ENCODE measurements around the gene CEP131. TPM values are rescaled to one million over a fixed set of nuclear protein-coding genes. Genes with fewer than 3 reads are reported as not detected.

CEP131 gene
- total RNA-seq, 2 experiments from 2014 or later, result 13.6 to 19.5 TPM

GRCh38 chr17:81164371-81165245 is 58.2 kb downstream of the CEP131 start:
- H3K27ac Mint-ChIP-seq, result no peak overlapping the region
- DNase-seq, result no peak
- CTCF ChIA-PET, result no interaction called here
- no peaks in the 10 kb centered on the region for H3K36me3 Mint-ChIP-seq (ENCODE audit: low read depth)
- H3K4me1 Mint-ChIP-seq, result no peaks in the 10 kb centered on the region
- no peak overlapping the region for H3K4me3 Mint-ChIP-seq
- POLR2A ChIA-PET, result interaction anchor here (0.6 kb wide), 1 partner anchor 74 kb away, joined by 3 read pairs; the partner anchor contains the start of gene TEPSIN
- peaks cover 20% of the 10 kb centered on the region for H3K27me3 Mint-ChIP-seq
- no peaks in the 10 kb centered on the region for H3K9me3 Mint-ChIP-seq

- Mint-ChIP-seq H3K27ac (no peak overlapping the region), H3K4me1 (no peaks in the 10 kb centered on the region), H3K4me3 (no peak overlapping the region), H3K36me3 (ENCODE audit: low read depth) (no peaks in the 10 kb centered on the region), H3K27me3 (peaks cover 20% of the 10 kb centered on the region), H3K9me3 (no peaks in the 10 kb centered on the region)
- POLR2A ChIA-PET, result no interaction called here
- DNase-seq, result no peak
- CTCF ChIA-PET, result no interaction called here
These were observed 58.9 kb downstream of the CEP131 start for GRCh38 chr17:81163703-81164370.

GRCh38 chr17:81163051-81163695 is 59.6 kb downstream of the CEP131 start:
- POLR2A ChIA-PET, result no interaction called here
- CTCF ChIA-PET, result no interaction called here

GRCh38 chr17:81162491-81162890 is 60.3 kb downstream of the CEP131 start:
- Mint-ChIP-seq H3K27ac (no peak overlapping the region), H3K27me3 (peaks cover 17% of the 10 kb centered on the region), H3K4me3 (no peak overlapping the region), H3K36me3 (ENCODE audit: low read depth) (no peaks in the 10 kb centered on the region), H3K4me1 (no peaks in the 10 kb centered on the region), H3K9me3 (no peaks in the 10 kb centered on the region)
- ChIA-PET CTCF (no interaction called here), POLR2A (no interaction called here)
- DNase-seq, result no peak

More at GRCh38 chr17:81163051-81163695, 59.6 kb downstream of the CEP131 start:
- DNase-seq, result no peak
- H3K36me3 Mint-ChIP-seq (ENCODE audit: low read depth), result no peaks in the 10 kb centered on the region
- no peak overlapping the region for H3K27ac Mint-ChIP-seq
- H3K9me3 Mint-ChIP-seq, result no peaks in the 10 kb centered on the region
- no peaks in the 10 kb centered on the region for H3K4me1 Mint-ChIP-seq
- no peak overlapping the region for H3K4me3 Mint-ChIP-seq
- H3K27me3 Mint-ChIP-seq, result peaks cover 20% of the 10 kb centered on the region

- Mint-ChIP-seq H3K27ac (no peak overlapping the region), H3K36me3 (ENCODE audit: low read depth) (no peaks in the 10 kb centered on the region), H3K4me3 (no peak overlapping the region), H3K9me3 (no peaks in the 10 kb centered on the region), H3K27me3 (peaks cover 12% of the 10 kb centered on the region), H3K4me1 (no peaks in the 10 kb centered on the region)
- no peak for DNase-seq
- POLR2A ChIA-PET, result no interaction called here
- CTCF ChIA-PET, result no interaction called here
These were observed 60.8 kb downstream of the CEP131 start for GRCh38 chr17:81161972-81162371.

GRCh38 chr17:81161536-81161935 is 61.2 kb downstream of the CEP131 start:
- ChIA-PET CTCF (no interaction called here), POLR2A (no interaction called here)
- H3K4me1 Mint-ChIP-seq, result no peaks in the 10 kb centered on the region
- no peak for DNase-seq
- H3K4me3 Mint-ChIP-seq, result no peak overlapping the region
- H3K27ac Mint-ChIP-seq, result no peak overlapping the region
- no peaks in the 10 kb centered on the region for H3K36me3 Mint-ChIP-seq (ENCODE audit: low read depth)
- no peaks in the 10 kb centered on the region for H3K9me3 Mint-ChIP-seq
- peaks cover 12% of the 10 kb centered on the region for H3K27me3 Mint-ChIP-seq

GRCh38 chr17:81160747-81161453 is 61.9 kb downstream of the CEP131 start:
- POLR2A ChIA-PET, result no interaction called here

GRCh38 chr17:81160306-81160705 is 62.5 kb downstream of the CEP131 start:
- no peaks in the 10 kb centered on the region for H3K36me3 Mint-ChIP-seq (ENCODE audit: low read depth)
- peaks cover 11% of the 10 kb centered on the region for H3K27me3 Mint-ChIP-seq
- no peaks in the 10 kb centered on the region for H3K9me3 Mint-ChIP-seq
- no peaks in the 10 kb centered on the region for H3K4me1 Mint-ChIP-seq
- no peak for DNase-seq
- no peak overlapping the region for H3K27ac Mint-ChIP-seq
- CTCF ChIA-PET, result no interaction called here
- H3K4me3 Mint-ChIP-seq, result no peak overlapping the region
- POLR2A ChIA-PET, result no interaction called here

More at GRCh38 chr17:81160747-81161453, 61.9 kb downstream of the CEP131 start:
- Mint-ChIP-seq H3K4me3 (no peak overlapping the region), H3K27ac (no peak overlapping the region), H3K9me3 (no peaks in the 10 kb centered on the region), H3K36me3 (ENCODE audit: low read depth) (no peaks in the 10 kb centered on the region), H3K4me1 (no peaks in the 10 kb centered on the region), H3K27me3 (peaks cover 12% of the 10 kb centered on the region)
- DNase-seq, result no peak
- CTCF ChIA-PET, result no interaction called here

GRCh38 chr17:81159611-81160265 is 63.0 kb downstream of the CEP131 start:
- no peaks in the 10 kb centered on the region for H3K9me3 Mint-ChIP-seq
- H3K36me3 Mint-ChIP-seq (ENCODE audit: low read depth), result no peaks in the 10 kb centered on the region
- CTCF ChIA-PET, result no interaction called here
- POLR2A ChIA-PET, result no interaction called here
- H3K27ac Mint-ChIP-seq, result no peak overlapping the region
- no peak for DNase-seq
- H3K27me3 Mint-ChIP-seq, result peaks cover 6% of the 10 kb centered on the region
- no peak overlapping the region for H3K4me3 Mint-ChIP-seq
- H3K4me1 Mint-ChIP-seq, result no peaks in the 10 kb centered on the region

- no peaks in the 10 kb centered on the region for H3K27me3 Mint-ChIP-seq
- H3K36me3 Mint-ChIP-seq (ENCODE audit: low read depth), result no peaks in the 10 kb centered on the region
- POLR2A ChIA-PET, result no interaction called here
- no peak overlapping the region for H3K4me3 Mint-ChIP-seq
- H3K9me3 Mint-ChIP-seq, result no peaks in the 10 kb centered on the region
- no peak overlapping the region for H3K27ac Mint-ChIP-seq
- no peak for DNase-seq
- CTCF ChIA-PET, result no interaction called here
- H3K4me1 Mint-ChIP-seq, result no peaks in the 10 kb centered on the region
These were observed 63.8 kb downstream of the CEP131 start for GRCh38 chr17:81158688-81159590.

GRCh38 chr17:81157848-81158687 is 64.7 kb downstream of the CEP131 start:
- no peaks in the 10 kb centered on the region for H3K9me3 Mint-ChIP-seq
- H3K36me3 Mint-ChIP-seq (ENCODE audit: low read depth), result no peaks in the 10 kb centered on the region
- no peaks in the 10 kb centered on the region for H3K27me3 Mint-ChIP-seq
- ChIA-PET CTCF (interaction anchor here (0.7 kb wide), 1 partner anchor 10 kb away, joined by 3 read pairs; no protein-coding TSS in a partner anchor), POLR2A (no interaction called here)
- H3K4me3 Mint-ChIP-seq, result no peak overlapping the region
- DNase-seq, result no peak
- no peak overlapping the region for H3K27ac Mint-ChIP-seq
- H3K4me1 Mint-ChIP-seq, result no peaks in the 10 kb centered on the region

Data from activated CD4-positive, alpha-beta T cell treated with anti-CD3 and anti-CD28 coated beads, Interleukin-2, amount 10 ng/mL, durations not matched to agents 7 days and 5 days (primary cell).